Retinal pigment epithelial cell (primary cell): ENCODE data around the gene PCOLCE2.

Experiments used
- DNase-seq: peaks from one replicate; pipeline ENCODE4 v3.0.0-alpha.2; 2010; ENCODE audit warnings: low read depth
- H3K4me3 ChIP-seq: 2 replicates; pipeline ENCODE4 v1.5.1; 2011; ENCODE audit warnings: mild to moderate bottlenecking, low read length, control low read depth, moderate library complexity
- TF ChIP-seq, protein P1 (sequence below): conservative IDR thresholded peaks from 2 replicates; pipeline ENCODE4 v1.5.1; 2011; ENCODE audit warnings: low read depth, low read length, control low read depth, inconsistent platforms

PCOLCE2 gene

GRCh38 chr3:142768338-142768737 lies 120.5 kb downstream of the PCOLCE2 start:
- no peak for DNase-seq
- TF ChIP-seq, protein P1, sequence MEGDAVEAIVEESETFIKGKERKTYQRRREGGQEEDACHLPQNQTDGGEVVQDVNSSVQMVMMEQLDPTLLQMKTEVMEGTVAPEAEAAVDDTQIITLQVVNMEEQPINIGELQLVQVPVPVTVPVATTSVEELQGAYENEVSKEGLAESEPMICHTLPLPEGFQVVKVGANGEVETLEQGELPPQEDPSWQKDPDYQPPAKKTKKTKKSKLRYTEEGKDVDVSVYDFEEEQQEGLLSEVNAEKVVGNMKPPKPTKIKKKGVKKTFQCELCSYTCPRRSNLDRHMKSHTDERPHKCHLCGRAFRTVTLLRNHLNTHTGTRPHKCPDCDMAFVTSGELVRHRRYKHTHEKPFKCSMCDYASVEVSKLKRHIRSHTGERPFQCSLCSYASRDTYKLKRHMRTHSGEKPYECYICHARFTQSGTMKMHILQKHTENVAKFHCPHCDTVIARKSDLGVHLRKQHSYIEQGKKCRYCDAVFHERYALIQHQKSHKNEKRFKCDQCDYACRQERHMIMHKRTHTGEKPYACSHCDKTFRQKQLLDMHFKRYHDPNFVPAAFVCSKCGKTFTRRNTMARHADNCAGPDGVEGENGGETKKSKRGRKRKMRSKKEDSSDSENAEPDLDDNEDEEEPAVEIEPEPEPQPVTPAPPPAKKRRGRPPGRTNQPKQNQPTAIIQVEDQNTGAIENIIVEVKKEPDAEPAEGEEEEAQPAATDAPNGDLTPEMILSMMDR = no peak
- no peak overlapping the region for H3K4me3 ChIP-seq
